GM10266 (cell line): ENCODE measurements around the gene WDR11.

Source experiments
- DNase-seq: peaks from one replicate; pipeline ENCODE4 v3.0.0; 2012; ENCODE audit errors: extremely low spot score
- TF ChIP-seq, protein P1 (sequence below): IDR thresholded peaks from 2 replicates; pipeline ENCODE4 v1.5.1; 2012; ENCODE audit warnings: mild to moderate bottlenecking, low read depth; ENCODE audit not compliant: control insufficient read depth, insufficient read depth; ENCODE audit errors: missing control alignments

The WDR11 gene

DNA sequence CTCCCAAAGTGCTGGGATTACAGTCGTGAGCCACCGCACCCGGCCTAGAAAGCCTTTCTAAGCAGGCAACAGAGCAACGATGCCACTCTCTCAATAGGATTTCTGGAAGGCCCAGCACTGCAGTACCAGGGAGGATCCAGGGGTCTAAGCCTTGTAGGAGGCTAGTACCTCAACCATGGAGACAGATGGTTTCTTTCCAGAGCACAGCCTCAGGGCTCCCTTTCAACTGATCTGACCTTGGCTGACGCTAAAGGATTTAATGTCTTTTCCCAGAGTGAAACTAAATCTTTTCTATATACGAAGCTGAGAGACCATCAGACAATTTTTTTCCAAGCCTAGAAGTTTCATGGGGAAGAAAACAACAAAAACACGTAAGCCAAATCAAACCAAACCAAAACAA, 78.0 kb downstream of the WDR11 start:
- DNase-seq: no peak
- TF ChIP-seq, protein P1, sequence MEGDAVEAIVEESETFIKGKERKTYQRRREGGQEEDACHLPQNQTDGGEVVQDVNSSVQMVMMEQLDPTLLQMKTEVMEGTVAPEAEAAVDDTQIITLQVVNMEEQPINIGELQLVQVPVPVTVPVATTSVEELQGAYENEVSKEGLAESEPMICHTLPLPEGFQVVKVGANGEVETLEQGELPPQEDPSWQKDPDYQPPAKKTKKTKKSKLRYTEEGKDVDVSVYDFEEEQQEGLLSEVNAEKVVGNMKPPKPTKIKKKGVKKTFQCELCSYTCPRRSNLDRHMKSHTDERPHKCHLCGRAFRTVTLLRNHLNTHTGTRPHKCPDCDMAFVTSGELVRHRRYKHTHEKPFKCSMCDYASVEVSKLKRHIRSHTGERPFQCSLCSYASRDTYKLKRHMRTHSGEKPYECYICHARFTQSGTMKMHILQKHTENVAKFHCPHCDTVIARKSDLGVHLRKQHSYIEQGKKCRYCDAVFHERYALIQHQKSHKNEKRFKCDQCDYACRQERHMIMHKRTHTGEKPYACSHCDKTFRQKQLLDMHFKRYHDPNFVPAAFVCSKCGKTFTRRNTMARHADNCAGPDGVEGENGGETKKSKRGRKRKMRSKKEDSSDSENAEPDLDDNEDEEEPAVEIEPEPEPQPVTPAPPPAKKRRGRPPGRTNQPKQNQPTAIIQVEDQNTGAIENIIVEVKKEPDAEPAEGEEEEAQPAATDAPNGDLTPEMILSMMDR: no peak

DNA sequence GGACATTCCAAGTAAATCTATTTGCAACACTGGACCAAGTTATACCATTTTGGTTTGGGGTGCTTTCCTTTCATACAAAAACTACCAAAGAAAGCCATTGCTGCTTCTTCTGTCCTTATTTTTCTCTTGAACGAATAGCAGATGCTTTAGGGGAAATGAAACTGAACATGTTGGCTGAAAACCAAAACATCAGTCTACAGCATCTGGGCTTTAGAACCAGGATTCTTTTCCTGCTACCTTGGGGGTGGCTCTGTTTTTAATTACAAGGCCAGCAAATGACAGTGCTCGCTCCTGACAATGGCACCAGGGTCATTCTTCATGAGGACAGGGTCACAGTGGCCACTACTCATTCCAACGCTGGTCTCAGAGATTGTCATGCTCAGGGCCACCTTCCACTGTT, 80.3 kb downstream of the WDR11 start:
- no peak for DNase-seq
- TF ChIP-seq, protein P1: no peak

DNA sequence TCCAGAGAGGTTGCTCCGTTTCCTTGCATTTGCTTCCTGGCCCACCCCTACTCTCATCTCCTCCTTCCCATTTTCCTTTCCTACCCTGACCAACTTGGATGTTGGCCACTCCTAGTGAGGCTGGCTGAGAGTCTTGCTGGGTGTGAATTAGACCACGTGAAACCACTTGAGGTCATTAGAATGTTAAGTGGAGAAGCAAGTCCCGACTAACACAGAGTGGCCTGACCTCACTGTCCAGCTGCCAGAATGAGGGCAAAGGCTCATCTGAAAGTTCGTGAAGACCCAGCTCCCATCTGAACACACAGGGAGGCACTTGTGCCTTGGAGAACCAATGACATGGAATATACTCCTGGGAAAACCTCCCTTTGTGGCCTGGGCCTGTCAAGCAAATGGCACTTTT, 80.8 kb downstream of the WDR11 start:
- TF ChIP-seq, protein P1: no peak

DNA sequence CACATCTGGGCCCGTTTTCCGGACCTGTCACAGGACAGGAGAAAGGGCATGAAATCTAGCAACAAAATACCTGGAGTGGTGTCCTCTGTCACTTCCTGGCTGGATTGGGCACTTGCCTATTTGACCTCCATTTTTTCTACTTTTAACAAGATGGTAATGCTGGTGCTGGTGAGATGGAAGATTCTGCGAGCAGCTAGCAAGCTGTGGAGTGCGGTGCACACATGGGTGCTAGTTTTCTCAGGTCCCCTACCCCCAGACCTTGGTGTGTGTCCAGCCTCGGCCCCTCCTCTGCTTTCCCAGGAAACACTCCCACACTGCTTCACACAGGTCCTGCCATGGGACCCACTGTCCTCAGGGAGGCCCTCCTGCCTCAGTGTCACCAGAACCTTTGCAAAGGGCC, 87.7 kb downstream of the WDR11 start:
- DNase-seq: no peak
- TF ChIP-seq, protein P1: no peak

More for the DNA sequence above, 80.8 kb downstream of the WDR11 start:
- DNase-seq: no peak

DNA sequence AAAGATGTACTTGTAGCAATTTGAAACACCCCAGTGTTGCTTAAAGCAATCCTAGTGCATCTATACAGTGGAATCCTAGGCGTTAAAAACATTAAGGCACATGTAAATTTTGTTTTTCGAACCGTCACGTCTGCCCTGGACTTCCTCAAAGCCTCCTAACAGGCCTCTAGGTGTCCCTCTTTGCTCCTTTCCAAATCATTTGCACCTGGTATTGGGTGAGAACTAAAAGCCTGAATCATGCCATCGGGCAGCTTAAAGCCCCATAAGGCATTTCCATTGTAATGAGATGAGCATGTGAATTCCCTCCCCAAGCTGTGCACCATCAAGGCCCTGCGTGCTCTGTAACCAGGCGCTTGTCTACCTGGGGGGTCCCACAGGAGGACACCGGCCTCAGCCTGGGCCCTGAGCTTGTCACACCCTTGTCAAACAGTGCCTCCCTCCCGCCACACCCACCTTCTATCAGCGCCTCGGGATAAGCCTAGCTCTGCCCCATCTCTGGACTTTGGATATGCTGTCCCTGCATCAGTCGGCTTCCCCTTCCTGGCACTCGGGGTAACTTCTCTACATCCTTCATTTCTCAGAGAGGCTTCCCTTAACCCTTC, 89.2 kb downstream of the WDR11 start:
- DNase-seq: no peak

DNA sequence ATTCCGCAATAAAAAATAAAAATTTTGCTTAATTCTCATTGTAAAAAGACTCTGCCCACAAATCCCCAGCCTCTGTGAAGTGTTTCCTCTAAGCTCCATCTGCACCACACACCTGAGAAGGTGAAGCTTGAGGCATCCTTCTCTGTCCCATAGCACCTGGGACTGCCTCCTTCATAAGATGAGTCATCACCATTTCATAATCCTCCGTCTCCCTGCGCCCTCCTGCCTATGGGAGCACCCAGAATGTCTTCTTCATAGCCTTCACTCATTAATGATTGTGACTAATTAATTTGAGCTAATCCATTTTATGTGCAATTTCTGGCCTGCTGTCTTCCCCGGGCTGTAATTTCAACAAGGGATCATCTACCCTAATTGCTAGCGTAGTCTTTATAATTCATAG, 90.3 kb downstream of the WDR11 start:
- DNase-seq: no peak
- TF ChIP-seq, protein P1: no peak

More for the DNA sequence above, 89.2 kb downstream of the WDR11 start:
- TF ChIP-seq, protein P1: no peak

DNA sequence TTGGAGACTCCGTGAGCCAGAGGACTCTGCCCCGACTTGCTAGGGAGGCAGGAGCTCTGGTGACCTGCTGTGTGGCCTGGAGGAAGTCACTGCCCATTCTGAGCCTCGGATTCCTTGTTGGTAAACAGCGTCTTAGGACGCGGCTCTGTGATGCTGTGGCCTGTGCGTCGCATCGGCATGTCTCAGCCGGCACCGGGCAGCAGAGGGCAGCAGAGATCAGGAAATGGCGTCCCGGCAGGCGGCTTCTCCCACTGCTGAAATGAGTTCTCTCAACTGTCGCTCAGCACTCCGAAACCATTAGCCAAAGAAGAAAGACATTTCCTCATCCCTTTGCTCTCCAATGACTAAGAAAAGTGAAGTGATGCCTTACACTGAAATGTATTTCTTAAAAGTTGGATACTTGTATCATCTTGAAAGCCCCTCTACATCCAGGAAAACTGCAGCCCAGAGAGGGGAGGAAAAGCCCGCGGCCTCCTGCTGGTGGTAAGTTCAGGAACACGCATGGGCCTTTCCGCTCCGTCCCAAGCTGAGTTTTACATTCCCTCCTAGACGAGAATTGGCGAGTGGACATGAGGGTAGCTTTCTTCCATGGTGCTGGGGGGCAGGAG, 91.7 kb downstream of the WDR11 start:
- DNase-seq: peak; percentile 81
- TF ChIP-seq, protein P1: peak; percentile 97
